CD14-positive monocyte (primary cell): Measurements from ENCODE around the gene DUSP1. TPM values are rescaled to one million over a fixed set of nuclear protein-coding genes. Genes with fewer than 3 reads are reported as not detected.

Source experiments
- DNase-seq, 3 donors: peaks; one replicate each; pipeline ENCODE4 v3.0.0-alpha.2; 2011 to 2022
- H2AFZ ChIP-seq: 2 replicates; pipeline ENCODE4 v1.6.0; 2012; ENCODE audit warnings: mild to moderate bottlenecking, low read depth, low read length, inconsistent platforms; ENCODE audit not compliant: insufficient read depth, poor library complexity, severe bottlenecking
- H3K27ac ChIP-seq, 2 donors: 1 replicate in 1 of 2; 2 replicates in 1 of 2; pipeline ENCODE4 v1.5.1; 2012 to 2013; ENCODE audit warnings: low read length in 2 of 2, control low read depth in 1 of 2, inconsistent platforms in 1 of 2, low read depth in 1 of 2, mild to moderate bottlenecking in 1 of 2
- H3K27me3 ChIP-seq, 2 donors: one replicate each; pipeline versions ENCODE4 v1.6.0 to v1.6.1; 2011 to 2013; ENCODE audit warnings: low read length in 2 of 2; ENCODE audit not compliant: control insufficient read depth in 2 of 2, insufficient read depth in 2 of 2
- H3K36me3 ChIP-seq, 2 donors: replicated peaks in 1 of 2; 1 replicate in 1 of 2; 2 replicates in 1 of 2; pipeline versions ENCODE4 v1.5.1 to v1.6.1; 2012 to 2013; ENCODE audit warnings: low read length in 2 of 2, control low read depth in 1 of 2, inconsistent platforms in 1 of 2, mild to moderate bottlenecking in 1 of 2; ENCODE audit not compliant: insufficient read depth in 2 of 2, control insufficient read depth in 1 of 2
- H3K4me1 ChIP-seq, 2 donors: 1 replicate in 1 of 2; 2 replicates in 1 of 2; pipeline versions ENCODE4 v1.5.1 to v1.6.1; 2012 to 2013; ENCODE audit warnings: low read length in 2 of 2, control low read depth in 1 of 2, inconsistent platforms in 1 of 2, mild to moderate bottlenecking in 1 of 2, moderate library complexity in 1 of 2; ENCODE audit not compliant: insufficient read depth in 2 of 2, control insufficient read depth in 1 of 2
- H3K4me2 ChIP-seq: replicated peaks from 2 replicates; pipeline ENCODE3; 2012; ENCODE audit warnings: low read length, moderate library complexity, mild to moderate bottlenecking; ENCODE audit not compliant: poor library complexity, severe bottlenecking; ENCODE audit errors: extremely low read depth
- H3K4me3 ChIP-seq, 3 experiments: fragments of 200-600 bp in 1 of 3; sonication (generic) in 1 of 3; replicated peaks in 1 of 3; 1 replicate in 2 of 3; 2 replicates in 1 of 3; pipeline ENCODE4 v1.5.1; 2011 to 2013; ENCODE audit warnings: low read length in 3 of 3, mild to moderate bottlenecking in 3 of 3, control low read depth in 2 of 3, low read depth in 2 of 3, inconsistent platforms in 1 of 3, moderate library complexity in 1 of 3
- H3K79me2 ChIP-seq: 2 replicates; pipeline ENCODE4 v1.6.0; 2012; ENCODE audit warnings: mild to moderate bottlenecking, control low read depth, inconsistent platforms, low read length, moderate library complexity; ENCODE audit not compliant: insufficient read depth
- H3K9ac ChIP-seq: 2 replicates; pipeline ENCODE4 v1.6.0; 2017; ENCODE audit warnings: low read length, mild to moderate bottlenecking; ENCODE audit not compliant: insufficient read depth, poor library complexity, severe bottlenecking
- H3K9me3 ChIP-seq, 2 donors: replicated peaks in 1 of 2; 1 replicate in 1 of 2; 2 replicates in 1 of 2; pipeline versions ENCODE4 v1.5.1 to v1.6.1; 2012 to 2013; ENCODE audit warnings: low read length in 2 of 2, control low read depth in 1 of 2; ENCODE audit not compliant: control insufficient read depth in 1 of 2, insufficient read depth in 1 of 2
- H4K20me1 ChIP-seq: 2 replicates; pipeline ENCODE4 v1.6.0; 2012; ENCODE audit warnings: mild to moderate bottlenecking, low read length, control low read depth, moderate library complexity; ENCODE audit not compliant: insufficient read depth
- H3K27ac Mint-ChIP-seq, 7 donors: one replicate each; pipeline ENCODE4 v1.8.0; 2020; ENCODE audit warnings: mild to moderate bottlenecking in 7 of 7, mixed read lengths in 7 of 7, moderate library complexity in 6 of 7, inconsistent platforms in 2 of 7
- H3K27me3 Mint-ChIP-seq, 3 donors: one replicate each; pipeline ENCODE4 v1.8.0; 2021 to 2022; ENCODE audit warnings: low read depth in 3 of 3, mild to moderate bottlenecking in 3 of 3, mixed read lengths in 3 of 3, moderate library complexity in 3 of 3, inconsistent platforms in 1 of 3
- H3K36me3 Mint-ChIP-seq, 2 donors: one replicate each; pipeline ENCODE4 v1.8.0; 2020; ENCODE audit warnings: mixed read lengths in 2 of 2, inconsistent platforms in 1 of 2, mild to moderate bottlenecking in 1 of 2
- H3K4me1 Mint-ChIP-seq: one replicate; pipeline ENCODE4 v1.8.0; 2020; ENCODE audit warnings: mild to moderate bottlenecking, mixed read lengths
- H3K4me3 Mint-ChIP-seq, 2 donors: one replicate each; pipeline ENCODE4 v1.8.0; 2020; ENCODE audit warnings: mild to moderate bottlenecking in 2 of 2, mixed read lengths in 2 of 2, moderate library complexity in 1 of 2
- H3K9me3 Mint-ChIP-seq, 7 donors: one replicate each; pipeline ENCODE4 v1.8.0; 2020 to 2022; ENCODE audit warnings: mixed read lengths in 7 of 7, mild to moderate bottlenecking in 6 of 7, moderate library complexity in 6 of 7, inconsistent platforms in 2 of 7
- WGBS: methylation state at CpG from one replicate; pipeline ENCODE4 v1.1.5; 2013; ENCODE audit warnings: missing lambda C conversion rate; ENCODE audit not compliant: insufficient coverage; 5-methylcytosine and 5-hydroxymethylcytosine counted together
- intact Hi-C, 2 donors: fragments of 100-400 bp; cut with micrococcal nuclease; formaldehyde crosslinking; loops; one replicate each; pipeline versions ENCODE4 v1.15.0 to v1.15.1; 2023
- polyA plus RNA-seq, 3 donors: library from polyadenylated mRNA; depleted of rRNA in 1 of 3; unstranded in 2 of 3; stranded (reverse) in 1 of 3; fragments of 300-500 nt in 2 of 3; fragments of >200 nt in 1 of 3; fragmentation: Illumina TruSeq in 2 of 3; gene quantifications; 1 replicate in 2 of 3; 2 replicates in 1 of 3; pipeline ENCODE4 v1.2.3, GENCODE V29; 2012 to 2021
- TF ChIP-seq, protein P1 (sequence below): fragments of 200-600 bp; IDR thresholded peaks from one replicate; pipeline ENCODE4 v1.8.0; 2022; ENCODE audit warnings: antibody characterized with exemption, mild to moderate bottlenecking

DUSP1 gene
- polyA plus RNA-seq, 3 donors = 1,963 to 4,884 (median 3,954) TPM

DNA sequence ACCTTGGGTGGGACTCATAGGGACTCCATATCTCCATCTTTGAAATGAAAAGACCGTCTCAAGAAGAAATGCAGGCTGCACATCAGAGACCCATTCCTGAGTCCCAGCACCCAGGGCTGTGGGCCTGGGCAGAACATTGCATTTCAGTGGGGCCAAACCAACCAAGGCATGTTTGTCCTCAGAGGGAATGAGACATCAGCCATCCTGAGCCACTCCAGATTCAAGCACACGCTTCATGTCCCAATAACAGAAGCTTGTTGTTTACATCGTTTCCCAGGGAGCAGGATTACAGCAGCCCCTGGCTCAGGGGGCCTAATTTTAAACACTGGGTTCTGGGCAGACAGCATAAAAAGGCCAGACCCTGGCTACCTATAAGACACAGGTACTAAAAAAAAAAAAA is 24.3 kb downstream of the DUSP1 start:
- no peaks in the 10 kb centered on the region for H3K36me3 ChIP-seq
- WGBS = 77% methylated on average over 3 of the region's 3 CpGs
- intact Hi-C loops = no loop called here
- H3K9me3 ChIP-seq = peaks cover 0 to 11% of the 10 kb centered on the region in 2 donors
- H3K36me3 Mint-ChIP-seq = no peaks in the 10 kb centered on the region
- TF ChIP-seq, protein P1, sequence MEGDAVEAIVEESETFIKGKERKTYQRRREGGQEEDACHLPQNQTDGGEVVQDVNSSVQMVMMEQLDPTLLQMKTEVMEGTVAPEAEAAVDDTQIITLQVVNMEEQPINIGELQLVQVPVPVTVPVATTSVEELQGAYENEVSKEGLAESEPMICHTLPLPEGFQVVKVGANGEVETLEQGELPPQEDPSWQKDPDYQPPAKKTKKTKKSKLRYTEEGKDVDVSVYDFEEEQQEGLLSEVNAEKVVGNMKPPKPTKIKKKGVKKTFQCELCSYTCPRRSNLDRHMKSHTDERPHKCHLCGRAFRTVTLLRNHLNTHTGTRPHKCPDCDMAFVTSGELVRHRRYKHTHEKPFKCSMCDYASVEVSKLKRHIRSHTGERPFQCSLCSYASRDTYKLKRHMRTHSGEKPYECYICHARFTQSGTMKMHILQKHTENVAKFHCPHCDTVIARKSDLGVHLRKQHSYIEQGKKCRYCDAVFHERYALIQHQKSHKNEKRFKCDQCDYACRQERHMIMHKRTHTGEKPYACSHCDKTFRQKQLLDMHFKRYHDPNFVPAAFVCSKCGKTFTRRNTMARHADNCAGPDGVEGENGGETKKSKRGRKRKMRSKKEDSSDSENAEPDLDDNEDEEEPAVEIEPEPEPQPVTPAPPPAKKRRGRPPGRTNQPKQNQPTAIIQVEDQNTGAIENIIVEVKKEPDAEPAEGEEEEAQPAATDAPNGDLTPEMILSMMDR = no peak
- no peaks in the 10 kb centered on the region for H3K27me3 ChIP-seq
- no peak overlapping the region for H3K27ac ChIP-seq
- H3K9ac ChIP-seq = no peak overlapping the region
- peaks cover 12 to 34% of the 10 kb centered on the region in 2 donors for H3K4me1 ChIP-seq
- no peak overlapping the region for H3K4me3 Mint-ChIP-seq
- no peak overlapping the region for H3K4me2 ChIP-seq
- H3K9me3 Mint-ChIP-seq = peaks cover 3 to 16% (median 7%) of the 10 kb centered on the region in 7 donors
- no peak overlapping the region for H3K27ac Mint-ChIP-seq
- DNase-seq = no peak
- no peaks in the 10 kb centered on the region for H3K79me2 ChIP-seq
- H3K4me1 Mint-ChIP-seq = peaks cover 27% of the 10 kb centered on the region
- H3K27me3 Mint-ChIP-seq = peaks cover 4 to 11% (median 5%) of the 10 kb centered on the region in 3 donors
- no peak overlapping the region for H3K4me3 ChIP-seq
- H4K20me1 ChIP-seq = no peaks in the 10 kb centered on the region
- H2AFZ ChIP-seq = no peak overlapping the region

DNA sequence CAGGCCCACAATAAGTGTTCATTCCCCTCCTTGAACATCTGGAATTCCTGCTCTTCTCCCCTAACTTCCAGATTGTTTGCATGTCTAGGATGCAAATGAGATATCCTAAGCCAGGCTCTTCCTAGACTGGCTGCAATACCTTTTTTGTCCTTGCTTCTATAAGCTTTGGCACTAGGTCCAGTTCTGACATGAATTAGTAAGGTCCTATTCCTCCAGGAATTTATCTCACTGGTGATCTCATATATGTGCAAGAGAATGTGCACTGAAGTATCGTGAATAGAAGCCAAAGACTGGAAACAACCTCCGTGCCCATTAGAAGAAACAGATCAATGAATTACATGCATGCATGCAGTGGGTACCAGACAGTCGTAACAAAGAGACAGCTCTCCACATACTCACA is 25.2 kb downstream of the DUSP1 start:
- Mint-ChIP-seq H3K4me1 (peaks cover 28% of the 10 kb centered on the region), H3K4me3 (no peak overlapping the region), H3K36me3 (peaks cover 2 to 3% of the 10 kb centered on the region in 2 donors), H3K27ac (no peak overlapping the region), H3K27me3 (peaks cover 3 to 8% (median 4%) of the 10 kb centered on the region in 3 donors), H3K9me3 (peaks cover 3 to 16% (median 8%) of the 10 kb centered on the region in 7 donors)
- Histone ChIP-seq H3K27ac (no peak overlapping the region), H3K27me3 (no peaks in the 10 kb centered on the region), H3K4me1 (peaks cover 14 to 34% of the 10 kb centered on the region in 2 donors), H3K9me3 (peaks cover 0 to 11% of the 10 kb centered on the region in 2 donors), H3K4me3 (no peak overlapping the region), H3K36me3 (no peaks in the 10 kb centered on the region), H3K79me2 (no peaks in the 10 kb centered on the region), H3K9ac (no peak overlapping the region), H4K20me1 (no peaks in the 10 kb centered on the region), H2AFZ (no peak overlapping the region), H3K4me2 (no peak overlapping the region)
- intact Hi-C loops = no loop called here
- WGBS = no CpG with 5 or more reads among the region's 3 CpGs
- TF ChIP-seq, protein P1 = no peak
- DNase-seq = no peak
